ENCODE data around the gene SPSB2.
"Not testable (repeated sequence)": the region's sequence is repeated elsewhere in the genome, so short reads cannot be mapped to it uniquely, and the experiment has no call there.

Gene SPSB2

GRCh38 chr12:6873094-6874014 is at the start of gene SPSB2:
Gene SPSB2 (minus strand): TSS chr12:6873303. CDS start chr12:6872901, 402 bp downstream.
- DNase-seq, result peak; percentile 97

- no peak for DNase-seq
Observed at GRCh38 chr12:6921996-6922946, 49.2 kb upstream of the SPSB2 start.

- DNase-seq, result no peak
Observed at GRCh38 chr12:6921539-6921938, 48.4 kb upstream of the SPSB2 start.

GRCh38 chr12:6919588-6919987 is 46.5 kb upstream of the SPSB2 start:
- no peak for DNase-seq

- no peak for DNase-seq
Observed at GRCh38 chr12:6917491-6918231, 44.6 kb upstream of the SPSB2 start.

GRCh38 chr12:6916426-6917200 is 43.5 kb upstream of the SPSB2 start:
- DNase-seq, result no peak

- DNase-seq, result no peak
Observed at GRCh38 chr12:6915789-6916285, 42.7 kb upstream of the SPSB2 start.

- DNase-seq, result no peak
Observed at GRCh38 chr12:6914947-6915788, 42.1 kb upstream of the SPSB2 start.

GRCh38 chr12:6914246-6914946 is 41.3 kb upstream of the SPSB2 start, which contains the start of gene ENO2:
Gene ENO2 (plus strand): TSS chr12:6914580. CDS start chr12:6915833, 1,253 bp downstream.
- DNase-seq, result peak; percentile 33

GRCh38 chr12:6912164-6912935 is 39.2 kb upstream of the SPSB2 start:
- DNase-seq, result no peak

GRCh38 chr12:6909421-6910145 is 36.5 kb upstream of the SPSB2 start:
- DNase-seq, result no peak

- not testable (repeated sequence) for DNase-seq
Observed at GRCh38 chr12:6908141-6908540, 35.0 kb upstream of the SPSB2 start.

GRCh38 chr12:6905414-6906040 is 32.4 kb upstream of the SPSB2 start:
- DNase-seq, result no peak

- DNase-seq, result peak; percentile 99
Observed at GRCh38 chr12:6904280-6905276, 31.5 kb upstream of the SPSB2 start, which contains the start of gene LRRC23. Gene LRRC23 (plus strand): TSS chr12:6904822. CDS start chr12:6905634, 812 bp downstream.

- DNase-seq, result no peak
Observed at GRCh38 chr12:6903722-6904121, 30.6 kb upstream of the SPSB2 start.

- DNase-seq, result no peak
Observed at GRCh38 chr12:6902448-6902847, 29.3 kb upstream of the SPSB2 start.
